ENCODE measurements around the gene MERTK.
"Not testable (repeated sequence)": the region's sequence is repeated elsewhere in the genome, so short reads cannot be mapped to it uniquely, and the experiment has no call there.

Gene MERTK

DNA sequence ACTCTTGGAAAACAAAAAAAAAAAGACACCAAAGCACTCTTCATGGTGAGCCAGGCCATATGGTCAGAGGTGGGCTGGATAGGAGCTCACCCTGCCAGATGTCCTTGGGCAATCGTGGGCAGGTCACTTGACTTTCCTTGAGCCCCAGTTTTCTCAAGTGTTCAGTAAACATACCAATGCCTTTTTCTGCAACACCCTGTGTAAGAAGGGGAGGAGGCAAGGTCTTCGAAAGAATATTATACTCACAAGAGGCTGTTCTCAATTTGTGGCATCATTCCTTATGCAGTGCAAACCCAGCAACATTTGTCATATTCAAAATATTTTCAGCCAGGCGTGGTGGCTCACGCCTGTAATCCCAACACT lies 133.8 kb downstream of the MERTK start:
- H3K4me1 Mint-ChIP-seq (ENCODE audit: low read depth): peaks cover 5% of the 10 kb centered on the region
- H3K27me3 Mint-ChIP-seq (ENCODE audit: low read depth): peaks cover 14% of the 10 kb centered on the region
- no peak overlapping the region for H3K4me3 Mint-ChIP-seq
- H3K36me3 Mint-ChIP-seq (ENCODE audit: low read depth): no peaks in the 10 kb centered on the region
- H3K27ac Mint-ChIP-seq: no peak overlapping the region
- H3K9me3 Mint-ChIP-seq: no peaks in the 10 kb centered on the region

DNA sequence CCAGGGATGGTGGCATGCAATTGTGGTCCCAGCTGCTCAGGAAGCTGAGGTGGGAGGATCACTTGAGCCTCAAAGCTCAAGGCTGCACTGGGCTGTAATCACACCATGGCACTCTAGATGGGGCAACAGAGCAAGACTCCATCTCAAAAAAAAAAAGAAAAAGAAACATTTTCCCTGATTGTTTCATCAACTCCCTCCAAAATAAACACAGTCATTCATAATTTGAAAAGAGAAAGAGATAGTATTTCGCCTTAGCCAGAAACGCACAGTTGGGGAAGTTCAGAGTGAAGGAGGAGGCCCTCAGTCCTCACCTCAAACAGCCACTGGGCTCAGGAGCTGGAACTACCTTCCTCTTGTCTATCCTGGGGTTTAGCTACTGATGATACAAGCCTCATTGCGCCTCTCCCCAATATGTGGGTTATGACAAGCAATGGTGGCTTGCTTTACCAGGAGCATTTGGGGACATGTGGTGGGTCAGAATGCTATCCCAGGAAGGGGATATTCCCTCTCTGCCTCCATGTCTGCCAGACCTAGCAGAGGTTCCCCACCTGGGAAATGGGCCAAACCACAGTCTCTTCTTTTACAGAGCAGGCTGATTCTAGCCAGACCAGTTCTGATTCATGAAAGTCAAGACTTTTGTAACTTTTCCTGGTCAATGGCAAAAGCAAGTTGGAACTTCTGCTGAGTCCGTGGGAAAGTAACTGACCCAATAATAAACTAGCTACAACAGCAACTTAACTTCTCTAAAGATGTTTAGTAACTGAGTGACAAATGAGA lies 134.5 kb downstream of the MERTK start:
- Mint-ChIP-seq H3K4me1 (ENCODE audit: low read depth) (peaks cover 5% of the 10 kb centered on the region), H3K27ac (no peak overlapping the region), H3K36me3 (ENCODE audit: low read depth) (no peaks in the 10 kb centered on the region), H3K27me3 (ENCODE audit: low read depth) (peaks cover 18% of the 10 kb centered on the region), H3K9me3 (peaks cover 4% of the 10 kb centered on the region), H3K4me3 (no peak overlapping the region)

DNA sequence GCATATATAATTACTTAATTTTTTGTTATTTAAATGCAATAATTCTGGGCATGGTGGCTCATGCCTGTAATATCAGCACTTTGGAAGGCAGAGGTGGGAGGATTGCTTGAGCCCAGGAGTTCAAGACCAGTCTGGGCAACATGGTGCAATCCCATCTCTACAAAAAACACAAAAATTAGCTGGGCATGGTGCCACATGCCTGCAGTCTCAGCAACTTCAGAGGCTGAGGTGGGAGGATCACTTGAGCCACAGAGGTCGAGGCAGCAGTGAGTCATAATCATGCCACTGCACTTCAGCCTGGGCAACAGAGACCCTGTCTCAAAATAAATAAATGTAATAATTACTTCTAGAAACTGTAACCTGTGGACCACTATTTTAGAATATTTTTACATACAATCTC lies 135.2 kb downstream of the MERTK start:
- H3K4me3 Mint-ChIP-seq: no peak overlapping the region
- no peaks in the 10 kb centered on the region for H3K36me3 Mint-ChIP-seq (ENCODE audit: low read depth)
- H3K27ac Mint-ChIP-seq: no peak overlapping the region
- peaks cover 22% of the 10 kb centered on the region for H3K27me3 Mint-ChIP-seq (ENCODE audit: low read depth)
- peaks cover 5% of the 10 kb centered on the region for H3K4me1 Mint-ChIP-seq (ENCODE audit: low read depth)
- H3K9me3 Mint-ChIP-seq: peaks cover 4% of the 10 kb centered on the region

DNA sequence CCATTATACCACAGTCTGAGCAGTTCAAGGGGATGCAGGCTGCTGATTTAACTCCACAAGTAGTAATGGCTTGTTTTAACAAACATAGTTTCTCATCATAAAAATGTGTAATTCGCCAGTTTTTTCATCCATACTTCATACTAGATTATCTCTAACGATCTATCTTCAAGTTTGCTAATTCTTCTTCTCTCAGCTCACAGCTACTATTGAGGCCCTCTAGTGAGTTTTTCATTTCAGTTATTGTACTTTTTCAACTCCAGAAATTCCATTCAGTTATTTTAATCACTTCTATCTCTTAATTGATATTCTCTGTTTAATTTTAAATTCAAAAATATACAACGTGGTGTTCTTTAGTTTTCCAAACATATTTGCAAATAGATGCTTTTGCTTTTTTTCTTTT lies 136.5 kb downstream of the MERTK start:
- H3K4me3 Mint-ChIP-seq: no peak overlapping the region
- no peaks in the 10 kb centered on the region for H3K36me3 Mint-ChIP-seq (ENCODE audit: low read depth)
- H3K27me3 Mint-ChIP-seq (ENCODE audit: low read depth): peaks cover 15% of the 10 kb centered on the region
- no peak overlapping the region for H3K27ac Mint-ChIP-seq
- peaks cover 4% of the 10 kb centered on the region for H3K9me3 Mint-ChIP-seq
- H3K4me1 Mint-ChIP-seq (ENCODE audit: low read depth): peaks cover 5% of the 10 kb centered on the region

DNA sequence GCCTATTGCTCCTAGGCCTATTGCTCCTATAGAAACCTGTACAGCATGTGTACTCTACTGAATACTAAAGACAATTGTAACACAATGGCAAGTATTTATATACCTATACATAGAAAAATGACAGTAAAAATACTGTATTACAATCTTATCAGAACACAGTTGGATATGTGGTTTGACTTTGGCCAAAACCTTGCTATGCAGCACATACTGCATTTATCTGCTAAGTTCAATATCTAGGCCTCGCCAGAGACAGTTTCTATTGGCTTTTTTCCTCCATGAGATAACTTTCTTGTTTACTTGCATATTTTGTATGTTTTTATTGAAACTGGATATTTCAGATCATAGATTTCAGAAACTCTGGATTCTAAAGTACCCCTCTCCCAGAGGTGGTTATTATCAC lies 137.4 kb downstream of the MERTK start:
- Mint-ChIP-seq H3K36me3 (ENCODE audit: low read depth) (no peaks in the 10 kb centered on the region), H3K27ac (no peak overlapping the region), H3K27me3 (ENCODE audit: low read depth) (peaks cover 8% of the 10 kb centered on the region), H3K9me3 (peaks cover 4% of the 10 kb centered on the region), H3K4me3 (no peak overlapping the region), H3K4me1 (ENCODE audit: low read depth) (peaks cover 5% of the 10 kb centered on the region)

DNA sequence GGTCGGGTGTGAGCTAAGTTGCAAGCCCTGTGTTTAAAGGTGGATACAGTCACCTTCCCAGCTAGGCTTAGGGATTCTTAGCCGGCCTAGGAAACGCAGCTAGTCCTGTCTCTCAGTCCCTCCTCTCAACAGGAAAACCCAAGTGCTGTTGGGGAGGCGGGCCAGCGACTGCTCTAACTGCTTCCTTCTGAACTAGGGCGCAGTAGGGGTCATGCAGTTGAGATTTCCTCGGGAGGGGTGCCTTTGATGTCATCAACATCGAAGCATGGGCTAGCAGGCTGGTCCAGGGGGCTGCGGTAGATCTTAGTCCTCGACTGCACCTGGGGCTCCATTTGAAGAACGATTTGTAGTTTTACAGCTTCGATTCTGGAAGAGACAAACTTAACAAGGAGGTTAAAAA lies 141.1 kb downstream of the MERTK start:
- H3K27me3 Mint-ChIP-seq (ENCODE audit: low read depth): peaks cover 16% of the 10 kb centered on the region
- not testable (repeated sequence) for H3K4me3 Mint-ChIP-seq; H3K36me3 Mint-ChIP-seq (ENCODE audit: low read depth); H3K9me3 Mint-ChIP-seq; H3K27ac Mint-ChIP-seq; H3K4me1 Mint-ChIP-seq (ENCODE audit: low read depth)

DNA sequence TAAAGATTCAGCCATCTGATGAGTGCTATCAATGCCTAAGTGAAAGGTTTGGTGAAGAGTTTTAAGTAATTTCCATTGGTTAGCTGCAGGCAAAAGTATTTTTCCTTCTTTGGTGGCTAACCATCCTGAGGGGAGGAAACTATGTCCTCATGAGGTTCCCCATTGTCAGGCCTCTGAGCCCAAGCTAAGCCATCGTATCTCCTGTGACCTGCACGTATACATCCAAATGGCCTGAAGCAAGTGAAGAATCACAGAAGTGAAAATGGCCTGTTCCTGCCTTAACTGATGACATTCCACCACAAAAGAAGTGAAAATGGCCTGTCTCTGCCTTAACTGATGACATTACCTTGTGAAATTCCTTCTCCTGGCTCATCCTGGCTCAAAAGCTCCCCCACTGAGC lies 141.7 kb downstream of the MERTK start:
- not testable (repeated sequence) for H3K4me3 Mint-ChIP-seq; H3K36me3 Mint-ChIP-seq (ENCODE audit: low read depth); H3K27ac Mint-ChIP-seq; H3K4me1 Mint-ChIP-seq (ENCODE audit: low read depth); H3K9me3 Mint-ChIP-seq
- peaks cover 16% of the 10 kb centered on the region for H3K27me3 Mint-ChIP-seq (ENCODE audit: low read depth)

DNA sequence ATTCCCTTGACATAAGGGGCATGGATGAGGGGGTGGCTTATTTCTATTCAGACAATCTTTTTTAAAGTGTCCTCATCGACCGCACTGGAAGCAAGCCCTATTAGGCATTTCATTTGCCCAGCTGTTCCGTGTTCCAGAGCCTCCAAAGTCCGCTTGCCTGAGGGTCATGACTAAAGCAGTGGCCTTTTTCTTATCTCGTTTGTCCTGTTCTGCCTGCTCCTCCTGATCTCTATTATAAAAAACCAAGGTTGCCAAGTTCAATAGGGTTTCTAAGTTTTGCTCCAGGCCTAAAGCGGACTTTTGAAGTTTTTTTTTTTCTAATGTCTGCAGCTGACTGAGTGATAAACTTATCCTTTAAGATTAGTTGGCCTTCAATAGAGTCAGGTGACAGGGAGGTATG lies 143.1 kb downstream of the MERTK start:
- peaks cover 22% of the 10 kb centered on the region for H3K27me3 Mint-ChIP-seq (ENCODE audit: low read depth)
- not testable (repeated sequence) for H3K27ac Mint-ChIP-seq; H3K9me3 Mint-ChIP-seq; H3K4me1 Mint-ChIP-seq (ENCODE audit: low read depth); H3K36me3 Mint-ChIP-seq (ENCODE audit: low read depth); H3K4me3 Mint-ChIP-seq

DNA sequence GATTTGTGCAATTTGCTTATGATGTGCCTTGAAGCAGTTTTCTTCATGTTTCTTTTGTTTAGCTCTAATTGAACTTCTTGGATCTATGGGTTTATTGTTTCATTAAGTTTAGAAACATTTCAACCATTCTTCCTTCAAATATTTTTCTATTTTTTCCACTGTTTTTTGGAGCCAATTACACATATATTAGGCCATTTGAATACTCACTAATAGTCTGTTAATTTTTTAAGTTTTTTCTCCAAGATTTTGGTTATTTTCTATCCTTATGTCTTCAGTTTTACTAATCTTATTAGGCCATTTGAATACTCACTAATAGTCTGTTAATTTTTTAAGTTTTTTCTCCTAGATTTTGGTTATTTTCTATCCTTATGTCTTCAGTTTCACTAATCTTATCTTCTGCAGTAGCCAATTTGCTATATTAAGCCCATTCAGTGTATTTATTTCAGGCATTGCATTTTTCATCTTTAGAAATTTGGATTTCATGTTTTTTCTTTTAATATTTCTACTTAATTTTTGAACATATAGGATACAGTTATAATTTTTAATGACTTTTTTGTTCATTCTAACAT lies 147.1 kb downstream of the MERTK start:
- H3K36me3 Mint-ChIP-seq (ENCODE audit: low read depth): no peaks in the 10 kb centered on the region
- H3K27ac Mint-ChIP-seq: no peak overlapping the region
- no peaks in the 10 kb centered on the region for H3K9me3 Mint-ChIP-seq
- peaks cover 25% of the 10 kb centered on the region for H3K27me3 Mint-ChIP-seq (ENCODE audit: low read depth)
- H3K4me1 Mint-ChIP-seq (ENCODE audit: low read depth): no peaks in the 10 kb centered on the region
- H3K4me3 Mint-ChIP-seq: no peak overlapping the region

DNA sequence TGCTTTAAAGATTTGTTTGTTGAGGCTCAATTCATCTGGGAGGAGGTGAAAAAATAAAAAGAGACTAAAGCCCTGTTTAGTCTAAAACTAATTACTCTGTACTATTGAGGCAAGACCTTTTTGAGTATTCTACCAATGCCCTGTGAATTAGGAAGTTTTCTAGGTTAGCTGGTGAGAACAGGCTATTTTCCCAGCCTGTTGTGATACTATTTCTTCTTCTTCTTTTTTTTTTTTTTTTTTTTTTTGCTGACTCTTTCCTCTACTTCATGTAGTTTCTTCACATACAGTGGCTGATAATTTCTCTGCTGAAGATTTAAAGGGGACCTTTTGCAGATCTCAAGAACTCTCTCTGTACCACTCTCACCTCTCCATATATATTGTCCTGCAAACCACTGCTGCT lies 147.8 kb downstream of the MERTK start:
- H3K4me3 Mint-ChIP-seq: no peak overlapping the region
- H3K27ac Mint-ChIP-seq: no peak overlapping the region
- no peaks in the 10 kb centered on the region for H3K9me3 Mint-ChIP-seq

DNA sequence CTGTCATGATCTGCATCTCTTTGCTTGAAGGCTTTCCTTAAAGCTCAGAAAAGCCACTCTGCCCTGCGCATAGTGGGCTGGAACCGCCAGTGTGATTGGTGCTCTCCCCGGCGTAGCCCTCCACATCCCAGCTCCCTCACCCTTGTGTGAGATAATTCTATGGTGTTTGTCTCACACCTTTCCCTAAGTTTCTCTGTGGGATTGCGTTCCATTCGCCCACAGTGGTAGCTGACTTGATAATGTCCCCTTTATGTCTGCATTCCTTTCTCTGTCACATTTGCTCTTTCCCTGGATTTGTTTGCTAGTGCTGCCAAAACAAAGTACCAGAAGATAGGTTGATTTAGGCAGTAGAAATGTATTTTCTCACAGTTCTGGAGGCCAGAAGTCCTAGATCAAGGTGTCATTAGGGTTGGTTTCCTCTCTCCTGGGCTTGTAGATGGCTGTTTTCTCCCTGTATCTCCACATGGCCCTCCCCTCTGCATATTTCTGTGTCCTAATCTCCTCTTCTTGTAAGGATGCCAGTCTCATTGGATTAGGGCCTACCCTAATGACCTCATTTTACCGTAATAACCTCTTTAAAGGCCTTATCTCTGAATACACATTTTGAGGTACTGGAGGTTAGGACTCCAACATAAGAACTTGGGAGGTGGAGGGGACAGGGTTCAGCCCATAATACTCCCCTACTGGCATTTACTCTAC lies 149.3 kb downstream of the MERTK start:
- H3K9me3 Mint-ChIP-seq: no peaks in the 10 kb centered on the region

More for the DNA sequence above, 147.8 kb downstream of the MERTK start:
- no peaks in the 10 kb centered on the region for H3K4me1 Mint-ChIP-seq (ENCODE audit: low read depth)
- H3K36me3 Mint-ChIP-seq (ENCODE audit: low read depth): no peaks in the 10 kb centered on the region
- H3K27me3 Mint-ChIP-seq (ENCODE audit: low read depth): peaks cover 25% of the 10 kb centered on the region

DNA sequence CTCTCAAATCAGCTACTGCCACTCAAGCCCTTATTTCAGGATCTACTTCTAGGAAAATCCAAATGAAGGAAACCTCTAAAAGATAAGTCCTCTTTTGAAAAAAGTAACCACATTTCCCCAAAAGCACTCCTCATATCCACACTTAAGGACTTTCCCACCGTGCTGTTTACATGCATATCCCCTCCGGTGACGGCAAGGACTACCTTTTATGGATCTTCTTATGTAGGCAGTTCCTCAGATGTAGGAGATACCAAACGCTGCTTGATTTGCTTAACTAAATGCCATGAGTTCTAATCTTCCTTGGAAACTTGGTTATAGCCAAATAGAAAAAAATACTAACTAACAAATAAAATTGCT lies 149.8 kb downstream of the MERTK start:
- Mint-ChIP-seq H3K4me1 (ENCODE audit: low read depth) (peaks cover under 1% of the 10 kb centered on the region), H3K4me3 (no peak overlapping the region), H3K27me3 (ENCODE audit: low read depth) (peaks cover 25% of the 10 kb centered on the region), H3K27ac (no peak overlapping the region), H3K9me3 (no peaks in the 10 kb centered on the region), H3K36me3 (ENCODE audit: low read depth) (no peaks in the 10 kb centered on the region)

More for the DNA sequence above, 149.3 kb downstream of the MERTK start:
- H3K4me3 Mint-ChIP-seq: no peak overlapping the region
- peaks cover 25% of the 10 kb centered on the region for H3K27me3 Mint-ChIP-seq (ENCODE audit: low read depth)
- H3K4me1 Mint-ChIP-seq (ENCODE audit: low read depth): no peaks in the 10 kb centered on the region
- H3K27ac Mint-ChIP-seq: no peak overlapping the region
- no peaks in the 10 kb centered on the region for H3K36me3 Mint-ChIP-seq (ENCODE audit: low read depth)

DNA sequence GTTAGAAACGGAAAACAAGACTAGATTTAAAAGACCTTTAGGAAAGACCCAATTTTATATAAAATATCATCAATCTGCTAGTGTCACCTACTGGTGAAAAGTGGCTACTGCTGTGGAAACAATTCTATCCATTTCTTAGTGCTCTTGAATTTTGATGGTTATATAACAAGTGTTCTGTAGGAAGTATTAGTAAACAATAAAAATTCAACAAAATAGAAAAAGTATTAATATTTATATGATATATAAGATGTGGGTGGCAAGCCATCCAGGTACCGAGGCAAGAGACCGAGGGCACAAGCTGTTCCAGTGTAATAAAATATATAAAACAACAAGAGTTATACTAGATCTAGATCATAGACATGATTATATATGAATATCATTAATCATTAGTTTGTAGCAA lies 150.5 kb downstream of the MERTK start:
- H3K4me1 Mint-ChIP-seq (ENCODE audit: low read depth): peaks cover 6% of the 10 kb centered on the region
- H3K36me3 Mint-ChIP-seq (ENCODE audit: low read depth): no peaks in the 10 kb centered on the region
- H3K4me3 Mint-ChIP-seq: no peak overlapping the region
- H3K9me3 Mint-ChIP-seq: no peaks in the 10 kb centered on the region
- H3K27me3 Mint-ChIP-seq (ENCODE audit: low read depth): peaks cover 18% of the 10 kb centered on the region
- no peak overlapping the region for H3K27ac Mint-ChIP-seq

DNA sequence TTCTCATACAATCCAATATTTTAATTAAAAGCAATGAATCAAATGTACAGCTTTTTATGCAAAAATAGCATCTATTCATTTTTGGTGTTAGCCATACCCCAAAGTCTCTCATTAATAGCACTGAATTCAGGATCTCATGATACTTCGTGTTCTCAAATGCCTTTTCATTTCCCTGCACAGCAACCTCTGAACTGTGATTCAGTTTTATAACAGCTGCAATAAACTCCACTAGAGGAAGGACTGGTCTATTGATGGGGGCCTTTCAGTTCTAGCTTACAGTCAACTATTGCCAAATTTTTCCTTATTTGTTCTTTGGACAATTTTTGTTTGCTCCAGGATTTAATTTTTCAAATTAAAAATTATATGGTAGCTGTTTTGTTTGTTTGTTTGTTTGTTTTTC lies 151.9 kb downstream of the MERTK start:
- Mint-ChIP-seq H3K36me3 (ENCODE audit: low read depth) (no peaks in the 10 kb centered on the region), H3K4me3 (no peak overlapping the region), H3K27ac (no peak overlapping the region), H3K4me1 (ENCODE audit: low read depth) (peaks cover 8% of the 10 kb centered on the region), H3K9me3 (no peaks in the 10 kb centered on the region), H3K27me3 (ENCODE audit: low read depth) (peaks cover 17% of the 10 kb centered on the region)
